ENCODE results near the gene ZNF222. TPM values are rescaled to one million over a fixed set of nuclear protein-coding genes. Genes with fewer than 3 reads are reported as not detected.

ZNF222 gene
- total RNA-seq, 2 experiments from 2014 or later, result 3.3 to 4.3 TPM

GRCh38 chr19:44019498-44019897 lies 5.7 kb upstream of the ZNF222 start:
- no peaks in the 10 kb centered on the region for H3K4me1 Mint-ChIP-seq
- CTCF ChIA-PET, result no interaction called here
- POLR2A ChIA-PET, result no interaction called here

GRCh38 chr19:44021221-44021620 lies 4.0 kb upstream of the ZNF222 start:
- CTCF ChIA-PET, result no interaction called here
- no peak overlapping the region for H3K27ac Mint-ChIP-seq
- H3K27me3 Mint-ChIP-seq, result no peaks in the 10 kb centered on the region
- no peak for DNase-seq
- no peak overlapping the region for H3K4me3 Mint-ChIP-seq
- peaks cover 15% of the 10 kb centered on the region for H3K36me3 Mint-ChIP-seq (ENCODE audit: low read depth)
- H3K9me3 Mint-ChIP-seq, result peaks cover 42% of the 10 kb centered on the region
- H3K4me1 Mint-ChIP-seq, result peaks cover 16% of the 10 kb centered on the region
- POLR2A ChIA-PET, result no interaction called here

More at GRCh38 chr19:44019498-44019897, 5.7 kb upstream of the ZNF222 start:
- H3K36me3 Mint-ChIP-seq (ENCODE audit: low read depth), result peaks cover 3% of the 10 kb centered on the region
- H3K27ac Mint-ChIP-seq, result no peak overlapping the region
- H3K4me3 Mint-ChIP-seq, result no peak overlapping the region
- no peaks in the 10 kb centered on the region for H3K27me3 Mint-ChIP-seq
- DNase-seq, result no peak
- H3K9me3 Mint-ChIP-seq, result peaks cover 45% of the 10 kb centered on the region

DNA sequence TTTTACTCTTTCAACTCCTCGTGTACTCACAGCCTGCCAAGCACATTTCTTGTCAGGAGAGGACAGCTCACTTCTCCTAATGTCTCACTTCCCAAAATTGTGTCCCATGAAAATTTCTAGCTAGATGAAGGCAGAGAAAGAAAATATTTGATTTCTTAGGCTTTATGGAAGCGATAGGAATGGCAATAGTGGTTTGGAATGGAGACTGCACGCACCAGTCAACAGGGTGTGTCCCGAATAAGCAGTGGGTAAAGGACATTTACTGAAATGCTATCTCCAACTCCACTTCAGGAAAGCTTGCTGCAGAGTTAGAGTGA lies 321 bp upstream of the ZNF222 start:
- Mint-ChIP-seq H3K27me3 (no peaks in the 10 kb centered on the region), H3K9me3 (peaks cover 41% of the 10 kb centered on the region), H3K4me1 (peaks cover 17% of the 10 kb centered on the region), H3K36me3 (ENCODE audit: low read depth) (peaks cover 46% of the 10 kb centered on the region), H3K27ac (no peak overlapping the region), H3K4me3 (peak overlapping the region; percentile 96)
- ChIA-PET CTCF (no interaction called here), POLR2A (interaction anchor here (1.0 kb wide), 1 partner anchor 71 kb away, joined by 4 read pairs; no protein-coding TSS in a partner anchor)
- DNase-seq, result no peak

GRCh38 chr19:44026622-44027021 lies 1.4 kb downstream of the ZNF222 start:
- Mint-ChIP-seq H3K4me3 (no peak overlapping the region), H3K27ac (no peak overlapping the region), H3K27me3 (no peaks in the 10 kb centered on the region), H3K9me3 (peaks cover 48% of the 10 kb centered on the region), H3K36me3 (ENCODE audit: low read depth) (peaks cover 60% of the 10 kb centered on the region), H3K4me1 (peaks cover 17% of the 10 kb centered on the region)
- no peak for DNase-seq
- ChIA-PET CTCF (no interaction called here), POLR2A (no interaction called here)

DNA sequence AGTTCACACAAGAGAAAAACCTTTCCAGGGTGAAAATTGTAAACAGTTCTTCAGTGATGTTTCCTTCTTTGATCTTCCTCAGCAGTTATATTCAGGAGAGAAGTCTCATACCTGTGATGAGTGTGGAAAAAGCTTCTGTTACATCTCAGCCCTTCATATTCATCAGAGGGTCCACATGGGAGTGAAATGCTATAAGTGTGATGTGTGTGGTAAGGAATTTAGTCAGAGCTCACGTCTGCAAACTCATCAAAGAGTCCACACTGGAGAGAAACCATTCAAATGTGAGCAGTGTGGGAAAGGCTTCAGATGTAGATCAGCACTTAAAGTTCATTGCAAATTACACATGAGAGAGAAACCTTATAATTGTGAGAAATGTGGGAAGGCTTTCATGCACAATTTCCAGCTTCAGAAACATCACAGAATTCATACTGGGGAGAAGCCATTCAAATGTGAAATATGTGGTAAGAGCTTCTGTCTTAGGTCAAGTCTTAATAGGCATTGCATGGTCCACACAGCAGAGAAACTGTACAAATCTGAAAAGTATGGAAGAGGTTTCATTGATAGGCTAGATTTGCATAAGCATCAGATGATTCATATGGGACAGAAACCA lies 6.9 kb downstream of the ZNF222 start:
- no peaks in the 10 kb centered on the region for H3K4me1 Mint-ChIP-seq
- ChIA-PET CTCF (no interaction called here), POLR2A (no interaction called here)
- H3K27me3 Mint-ChIP-seq, result no peaks in the 10 kb centered on the region
- no peak overlapping the region for H3K27ac Mint-ChIP-seq
- peaks cover 64% of the 10 kb centered on the region for H3K9me3 Mint-ChIP-seq
- no peak overlapping the region for H3K4me3 Mint-ChIP-seq
- no peak for DNase-seq
- peaks cover 53% of the 10 kb centered on the region for H3K36me3 Mint-ChIP-seq (ENCODE audit: low read depth)

GRCh38 chr19:44042147-44042546 lies 17.0 kb downstream of the ZNF222 start:
- no peak overlapping the region for H3K4me3 Mint-ChIP-seq
- no peak for DNase-seq
- ChIA-PET CTCF (no interaction called here), POLR2A (no interaction called here)
- no peak overlapping the region for H3K27ac Mint-ChIP-seq
- H3K36me3 Mint-ChIP-seq (ENCODE audit: low read depth), result no peaks in the 10 kb centered on the region
- no peaks in the 10 kb centered on the region for H3K4me1 Mint-ChIP-seq
- H3K9me3 Mint-ChIP-seq, result peaks cover 39% of the 10 kb centered on the region
- H3K27me3 Mint-ChIP-seq, result peaks cover 2% of the 10 kb centered on the region

- ChIA-PET CTCF (interaction anchor here (0.6 kb wide), 1 partner anchor 640 kb away, joined by 4 read pairs; no protein-coding TSS in a partner anchor), POLR2A (no interaction called here)
- Mint-ChIP-seq H3K36me3 (ENCODE audit: low read depth) (peaks cover 9% of the 10 kb centered on the region), H3K27me3 (peaks cover 3% of the 10 kb centered on the region), H3K4me3 (peak overlapping the region; percentile 64), H3K4me1 (peaks cover 16% of the 10 kb centered on the region), H3K27ac (no peak overlapping the region), H3K9me3 (peaks cover 44% of the 10 kb centered on the region)
- DNase-seq, result no peak
Measured at GRCh38 chr19:44050740-44051649, 25.8 kb downstream of the ZNF222 start.

- Mint-ChIP-seq H3K4me3 (peak within 1 kb of the TSS; percentile 64), H3K36me3 (ENCODE audit: low read depth) (peaks cover 9% of the 10 kb centered on the region), H3K27me3 (peaks cover 3% of the 10 kb centered on the region), H3K27ac (no peak within 1 kb of the TSS), H3K4me1 (peaks cover 16% of the 10 kb centered on the region), H3K9me3 (peaks cover 45% of the 10 kb centered on the region)
- CTCF ChIA-PET, result interaction anchor here (0.6 kb wide), 1 partner anchor 639 kb away, joined by 4 read pairs; no protein-coding TSS in a partner anchor
- peak; percentile 19 for DNase-seq
- POLR2A ChIA-PET, result no interaction called here
Measured at GRCh38 chr19:44051650-44052402, 26.6 kb downstream of the ZNF222 start, which contains the start of gene ZNF223. ZNF223 (plus strand) TSS chr19:44052036; CDS start chr19:44055177, 3,141 bp downstream.

- Mint-ChIP-seq H3K27me3 (peaks cover 2% of the 10 kb centered on the region), H3K27ac (no peak overlapping the region), H3K36me3 (ENCODE audit: low read depth) (peaks cover 9% of the 10 kb centered on the region), H3K4me3 (no peak overlapping the region), H3K9me3 (peaks cover 51% of the 10 kb centered on the region), H3K4me1 (peaks cover 15% of the 10 kb centered on the region)
- DNase-seq, result no peak
- POLR2A ChIA-PET, result no interaction called here
- CTCF ChIA-PET, result no interaction called here
Measured at GRCh38 chr19:44055870-44056269, 30.7 kb downstream of the ZNF222 start.

- DNase-seq, result no peak
- Mint-ChIP-seq H3K27ac (no peak overlapping the region), H3K9me3 (peaks cover 46% of the 10 kb centered on the region), H3K4me3 (no peak overlapping the region), H3K27me3 (no peaks in the 10 kb centered on the region), H3K4me1 (no peaks in the 10 kb centered on the region), H3K36me3 (ENCODE audit: low read depth) (peaks cover 3% of the 10 kb centered on the region)
- POLR2A ChIA-PET, result no interaction called here
- CTCF ChIA-PET, result no interaction called here
Measured at GRCh38 chr19:44059229-44059628, 34.0 kb downstream of the ZNF222 start.

- POLR2A ChIA-PET, result no interaction called here
Measured at GRCh38 chr19:44061038-44061437, 35.9 kb downstream of the ZNF222 start.

DNA sequence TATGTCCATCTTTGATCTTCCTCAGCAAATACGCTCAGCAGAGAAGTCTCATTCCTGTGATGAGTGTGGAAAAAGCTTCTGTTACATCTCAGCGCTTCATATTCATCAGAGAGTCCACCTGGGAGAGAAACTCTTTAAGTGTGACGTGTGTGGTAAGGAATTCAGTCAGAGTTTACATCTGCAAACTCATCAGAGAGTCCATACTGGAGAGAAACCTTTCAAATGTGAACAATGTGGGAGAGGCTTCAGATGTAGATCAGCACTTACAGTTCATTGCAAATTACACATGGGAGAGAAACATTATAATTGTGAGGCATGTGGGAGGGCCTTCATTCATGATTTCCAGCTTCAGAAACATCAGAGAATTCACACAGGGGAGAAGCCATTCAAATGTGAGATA lies 41.1 kb downstream of the ZNF222 start:
- DNase-seq, result no peak
- Mint-ChIP-seq H3K36me3 (ENCODE audit: low read depth) (peaks cover 16% of the 10 kb centered on the region), H3K4me3 (no peak overlapping the region), H3K27ac (no peak overlapping the region), H3K27me3 (no peaks in the 10 kb centered on the region), H3K4me1 (peaks cover 4% of the 10 kb centered on the region), H3K9me3 (peaks cover 50% of the 10 kb centered on the region)
- ChIA-PET CTCF (no interaction called here), POLR2A (no interaction called here)

More at GRCh38 chr19:44061038-44061437, 35.9 kb downstream of the ZNF222 start:
- Mint-ChIP-seq H3K4me3 (no peak overlapping the region), H3K4me1 (no peaks in the 10 kb centered on the region), H3K27ac (no peak overlapping the region), H3K36me3 (ENCODE audit: low read depth) (peaks cover under 1% of the 10 kb centered on the region), H3K27me3 (no peaks in the 10 kb centered on the region), H3K9me3 (peaks cover 45% of the 10 kb centered on the region)
- CTCF ChIA-PET, result no interaction called here
- DNase-seq, result no peak

- no peak for DNase-seq
- H3K4me1 Mint-ChIP-seq, result peaks cover 23% of the 10 kb centered on the region
- peaks cover 24% of the 10 kb centered on the region for H3K36me3 Mint-ChIP-seq (ENCODE audit: low read depth)
- ChIA-PET POLR2A (no interaction called here), CTCF (no interaction called here)
- no peak overlapping the region for H3K27ac Mint-ChIP-seq
- peaks cover 49% of the 10 kb centered on the region for H3K9me3 Mint-ChIP-seq
- no peak overlapping the region for H3K4me3 Mint-ChIP-seq
- H3K27me3 Mint-ChIP-seq, result no peaks in the 10 kb centered on the region
Measured at GRCh38 chr19:44069415-44069814, 44.2 kb downstream of the ZNF222 start.

Measured in activated CD4-positive, alpha-beta memory T cell treated with anti-CD3 and anti-CD28 coated beads, Interleukin-2, amount 10 ng/mL, durations not matched to agents 7 days and 5 days (primary cell).